HL-60 (cell line): ENCODE measurements around the gene TRIM17.

Experiments
- DNase-seq, 2 experiments: peaks; one replicate each; pipeline ENCODE4 v3.0.0-alpha.2; 2010 to 2020; ENCODE audit warnings: low read depth in 1 of 2, low spot score in 1 of 2
- H3K27ac ChIP-seq: fragments of 250-450 bp; sonication (Bioruptor Pico); replicated peaks from 2 replicates; pipeline ENCODE4 v1.5.1; 2020; ENCODE audit warnings: mild to moderate bottlenecking, moderate library complexity
- H3K27me3 ChIP-seq: fragments of 250-450 bp; sonication (Bioruptor Pico); 2 replicates; pipeline ENCODE4 v1.5.1; 2021; ENCODE audit warnings: mild to moderate bottlenecking, moderate library complexity; ENCODE audit not compliant: insufficient read depth, poor library complexity, severe bottlenecking
- H3K4me3 ChIP-seq: replicated peaks from 2 replicates; pipeline ENCODE4 v1.5.1; 2011; ENCODE audit warnings: mild to moderate bottlenecking, control low read depth, low read length; ENCODE audit not compliant: insufficient read depth
- CTCF ChIP-seq: IDR thresholded peaks from one replicate; pipeline ENCODE4 v1.5.1; 2011; ENCODE audit warnings: low read length, control low read depth, inconsistent platforms; ENCODE audit not compliant: insufficient read depth
- GABPA ChIP-seq: IDR thresholded peaks from 2 replicates; pipeline ENCODE4 v1.6.1; 2012; ENCODE audit warnings: low read depth
- POLR2AphosphoS5 ChIP-seq: IDR thresholded peaks from 2 replicates; pipeline ENCODE4 v1.6.1; 2012; ENCODE audit warnings: low read depth
- REST ChIP-seq: IDR thresholded peaks from 2 replicates; pipeline ENCODE4 v1.6.1; 2012; ENCODE audit warnings: low read depth; ENCODE audit not compliant: insufficient replicate concordance
- SPI1 ChIP-seq: IDR thresholded peaks from 2 replicates; pipeline ENCODE4 v1.6.1; 2012; ENCODE audit warnings: low read depth, mild to moderate bottlenecking, borderline replicate concordance

Gene TRIM17

GRCh38 chr1:228373004-228373680, 43.5 kb downstream of the TRIM17 start:
- no peak overlapping the region for H3K4me3 ChIP-seq

GRCh38 chr1:228372183-228373003, 44.3 kb downstream of the TRIM17 start:
- TF ChIP-seq REST (no peak), CTCF (no peak), SPI1 (no peak), GABPA (no peak)

More at GRCh38 chr1:228373004-228373680, 43.5 kb downstream of the TRIM17 start:
- peaks cover 6% of the 10 kb centered on the region for H3K27me3 ChIP-seq
- no peak for DNase-seq
- H3K27ac ChIP-seq = no peak overlapping the region
- TF ChIP-seq GABPA = no peak
- TF ChIP-seq POLR2AphosphoS5 = no peak
- no peak for TF ChIP-seq CTCF
- no peak for TF ChIP-seq REST
- TF ChIP-seq SPI1 = no peak

GRCh38 chr1:228371741-228372182, 44.9 kb downstream of the TRIM17 start:
- DNase-seq = no peak
- Histone ChIP-seq H3K27ac (no peak overlapping the region), H3K27me3 (peaks cover 3% of the 10 kb centered on the region), H3K4me3 (no peak overlapping the region)
- no peak for TF ChIP-seq REST
- no peak for TF ChIP-seq GABPA
- no peak for TF ChIP-seq POLR2AphosphoS5
- no peak for TF ChIP-seq CTCF
- TF ChIP-seq SPI1 = no peak

More at GRCh38 chr1:228372183-228373003, 44.3 kb downstream of the TRIM17 start:
- no peak overlapping the region for H3K27ac ChIP-seq
- DNase-seq = no peak
- no peak overlapping the region for H3K4me3 ChIP-seq
- H3K27me3 ChIP-seq = peaks cover 3% of the 10 kb centered on the region
